PC-3 (cell line): ENCODE results near the gene NECTIN4. TPM values are rescaled to one million over a fixed set of nuclear protein-coding genes. Genes with fewer than 3 reads are reported as not detected.

Experiments used
- ATAC-seq: fragments of 200-7000 bp; cut with Tn5 transposase; 2 replicates; pipeline ENCODE4 v1.9.1; 2020; ENCODE audit warnings: mild to moderate bottlenecking, moderate library complexity
- BruUV-seq: library from RNA; stranded (reverse); fragments of 400-500 nt; replicated peaks from 2 replicates; lab custom pipeline; 2021; lab: Mats Ljungman, UMichigan
- CTCF ChIA-PET: fragments of 300-600 bp; sonication (Branson Sonifier 250); formaldehyde crosslinking; loops from one replicate; lab custom pipeline; 2022; ENCODE audit warnings: antibody characterized with exemption; lab: Charles Lee
- POLR2A ChIA-PET: fragments of 300-600 bp; sonication (Branson Sonifier 250); formaldehyde crosslinking; loops from one replicate; lab custom pipeline; 2022; ENCODE audit warnings: antibody characterized with exemption; ENCODE audit not compliant: unreplicated experiment; lab: Charles Lee
- DNase-seq: peaks from one replicate; pipeline ENCODE4 v3.0.0-alpha.2; 2015
- H2AFZ ChIP-seq: fragments of 300-600 bp; sonication (generic); 2 replicates; pipeline ENCODE4 v1.6.0; 2016; ENCODE audit warnings: antibody characterized with exemption, low read length
- H3F3A ChIP-seq: fragments of 300-600 bp; sonication (generic); one replicate; pipeline ENCODE4 v1.6.0; 2017; ENCODE audit warnings: antibody characterized with exemption, low read length, control low read depth, mild to moderate bottlenecking; ENCODE audit not compliant: unreplicated experiment
- H3K27ac ChIP-seq: fragments of 300-600 bp; sonication (generic); 2 replicates; pipeline ENCODE4 v1.5.1; 2016; ENCODE audit warnings: mild to moderate bottlenecking, low read length
- H3K27me3 ChIP-seq: fragments of 300-600 bp; sonication (generic); 2 replicates; pipeline ENCODE4 v1.6.1; 2016; ENCODE audit warnings: low read length, mixed read lengths
- H3K36me3 ChIP-seq: fragments of 300-600 bp; sonication (generic); 2 replicates; pipeline ENCODE4 v1.6.1; 2016; ENCODE audit warnings: low read depth, mixed run types, low read length, mixed read lengths
- H3K4me1 ChIP-seq: fragments of 300-600 bp; sonication (generic); 2 replicates; pipeline ENCODE4 v1.5.1; 2016; ENCODE audit warnings: low read length; ENCODE audit not compliant: insufficient read depth
- H3K4me2 ChIP-seq: fragments of 300-600 bp; sonication (generic); 2 replicates; pipeline ENCODE4 v1.6.0; 2016; ENCODE audit warnings: low read length
- H3K4me3 ChIP-seq: fragments of 300-600 bp; sonication (generic); 2 replicates; pipeline ENCODE4 v1.5.1; 2016; ENCODE audit warnings: mild to moderate bottlenecking, low read length, mixed read lengths
- H3K79me2 ChIP-seq: fragments of 300-600 bp; sonication (generic); 2 replicates; pipeline ENCODE4 v1.6.1; 2017; ENCODE audit warnings: low read length, mixed read lengths
- H3K9ac ChIP-seq: fragments of 300-600 bp; sonication (generic); 2 replicates; pipeline ENCODE4 v1.6.0; 2016; ENCODE audit warnings: mild to moderate bottlenecking, low read length
- H3K9me2 ChIP-seq: fragments of 300-600 bp; sonication (generic); replicated peaks from 2 replicates; pipeline ENCODE4 v1.6.1; 2016; ENCODE audit warnings: mixed run types, low read length, mixed read lengths
- H3K9me3 ChIP-seq: fragments of 300-600 bp; sonication (generic); 2 replicates; pipeline ENCODE4 v1.6.1; 2016; ENCODE audit warnings: low read length, mixed read lengths
- H4K20me1 ChIP-seq: fragments of 300-600 bp; sonication (generic); 2 replicates; pipeline ENCODE4 v1.6.1; 2016; ENCODE audit warnings: low read length, mixed read lengths
- EZH2 ChIP-seq: fragments of 300-600 bp; sonication (generic); IDR thresholded peaks from one replicate; pipeline ENCODE4 v1.6.1; 2017; ENCODE audit warnings: antibody characterized with exemption, mild to moderate bottlenecking, low read length; ENCODE audit not compliant: unreplicated experiment
- EZH2phosphoT487 ChIP-seq: fragments of 300-600 bp; sonication (generic); IDR thresholded peaks from 2 replicates; pipeline ENCODE4 v1.6.1; 2018; ENCODE audit warnings: mild to moderate bottlenecking, antibody characterized with exemption, low read length, borderline replicate concordance
- intact Hi-C: fragments of 100-400 bp; cut with micrococcal nuclease; formaldehyde crosslinking; loops from 2 replicates; pipeline ENCODE4 v1.9.0; 2023
- total RNA-seq: library from RNA; depleted of rRNA; stranded (reverse); fragments of >200 nt; gene quantifications from 2 replicates; pipeline ENCODE4 v1.2.3, GENCODE V29; 2014
- TF ChIP-seq, protein P1 (sequence below): fragments of 300-600 bp; sonication (generic); conservative IDR thresholded peaks from 2 replicates; pipeline ENCODE4 v1.5.1; 2017; ENCODE audit warnings: antibody characterized with exemption, low read depth, mild to moderate bottlenecking, low read length

The NECTIN4 gene
- total RNA-seq, 1 experiment from 2014 or later: 6.8 TPM

DNA sequence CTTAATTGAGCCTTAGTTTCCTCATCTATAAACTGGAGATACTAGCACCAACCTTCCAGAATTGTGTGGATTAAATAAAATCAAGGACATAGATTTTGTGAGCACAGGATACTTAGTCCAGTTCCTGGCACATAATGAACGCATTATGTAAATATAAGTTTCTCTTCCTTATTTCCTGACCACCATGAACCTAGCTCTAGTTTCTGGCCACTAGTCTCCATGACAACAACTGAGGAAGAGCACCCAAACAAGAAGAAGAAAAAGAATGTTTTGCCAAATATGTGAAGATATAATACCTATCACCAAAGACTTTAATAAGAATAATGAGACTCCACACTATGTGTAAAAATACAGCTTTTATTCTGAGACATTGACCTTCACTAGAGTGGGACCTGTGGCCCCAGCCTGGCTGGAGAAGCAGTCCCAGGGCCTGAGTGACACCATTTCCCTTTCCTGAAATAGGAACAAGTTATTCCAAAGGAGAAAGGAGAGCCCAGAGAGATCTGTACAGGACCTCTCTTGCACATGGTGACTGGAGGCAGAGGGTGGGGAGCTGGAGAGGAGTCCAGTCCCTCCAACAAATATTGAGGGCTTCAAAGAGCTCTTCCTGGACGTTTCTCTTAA lies 42.6 kb downstream of the NECTIN4 start:
- Histone ChIP-seq H3K4me2 (peak overlapping the region; percentile 91), H3K79me2 (peaks cover 32% of the 10 kb centered on the region), H3K4me3 (peak overlapping the region; percentile 80), H3F3A (no peaks in the 10 kb centered on the region), H3K9me2 (no peaks in the 10 kb centered on the region), H4K20me1 (no peaks in the 10 kb centered on the region), H3K27ac (peak overlapping the region; percentile 82), H3K4me1 (peaks cover 13% of the 10 kb centered on the region), H3K9me3 (peaks cover 6% of the 10 kb centered on the region; the same call in 1 of the 2 replicates), H3K27me3 (no peaks in the 10 kb centered on the region), H2AFZ (peak overlapping the region; percentile 94), H3K36me3 (peaks cover 20% of the 10 kb centered on the region), H3K9ac (peak overlapping the region; percentile 81)
- BruUV-seq: no TSS peak
- POLR2A ChIA-PET: interaction anchor here (0.6 kb wide), 1 partner anchor 130 kb away, joined by 3 read pairs; no protein-coding TSS in a partner anchor
- intact Hi-C loops: no loop called here
- TF ChIP-seq EZH2phosphoT487 (no peak), EZH2 (no peak)
- TF ChIP-seq, protein P1, sequence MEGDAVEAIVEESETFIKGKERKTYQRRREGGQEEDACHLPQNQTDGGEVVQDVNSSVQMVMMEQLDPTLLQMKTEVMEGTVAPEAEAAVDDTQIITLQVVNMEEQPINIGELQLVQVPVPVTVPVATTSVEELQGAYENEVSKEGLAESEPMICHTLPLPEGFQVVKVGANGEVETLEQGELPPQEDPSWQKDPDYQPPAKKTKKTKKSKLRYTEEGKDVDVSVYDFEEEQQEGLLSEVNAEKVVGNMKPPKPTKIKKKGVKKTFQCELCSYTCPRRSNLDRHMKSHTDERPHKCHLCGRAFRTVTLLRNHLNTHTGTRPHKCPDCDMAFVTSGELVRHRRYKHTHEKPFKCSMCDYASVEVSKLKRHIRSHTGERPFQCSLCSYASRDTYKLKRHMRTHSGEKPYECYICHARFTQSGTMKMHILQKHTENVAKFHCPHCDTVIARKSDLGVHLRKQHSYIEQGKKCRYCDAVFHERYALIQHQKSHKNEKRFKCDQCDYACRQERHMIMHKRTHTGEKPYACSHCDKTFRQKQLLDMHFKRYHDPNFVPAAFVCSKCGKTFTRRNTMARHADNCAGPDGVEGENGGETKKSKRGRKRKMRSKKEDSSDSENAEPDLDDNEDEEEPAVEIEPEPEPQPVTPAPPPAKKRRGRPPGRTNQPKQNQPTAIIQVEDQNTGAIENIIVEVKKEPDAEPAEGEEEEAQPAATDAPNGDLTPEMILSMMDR: no peak
- CTCF ChIA-PET: no interaction called here
- ATAC-seq (no peak), DNase-seq (no peak)

DNA sequence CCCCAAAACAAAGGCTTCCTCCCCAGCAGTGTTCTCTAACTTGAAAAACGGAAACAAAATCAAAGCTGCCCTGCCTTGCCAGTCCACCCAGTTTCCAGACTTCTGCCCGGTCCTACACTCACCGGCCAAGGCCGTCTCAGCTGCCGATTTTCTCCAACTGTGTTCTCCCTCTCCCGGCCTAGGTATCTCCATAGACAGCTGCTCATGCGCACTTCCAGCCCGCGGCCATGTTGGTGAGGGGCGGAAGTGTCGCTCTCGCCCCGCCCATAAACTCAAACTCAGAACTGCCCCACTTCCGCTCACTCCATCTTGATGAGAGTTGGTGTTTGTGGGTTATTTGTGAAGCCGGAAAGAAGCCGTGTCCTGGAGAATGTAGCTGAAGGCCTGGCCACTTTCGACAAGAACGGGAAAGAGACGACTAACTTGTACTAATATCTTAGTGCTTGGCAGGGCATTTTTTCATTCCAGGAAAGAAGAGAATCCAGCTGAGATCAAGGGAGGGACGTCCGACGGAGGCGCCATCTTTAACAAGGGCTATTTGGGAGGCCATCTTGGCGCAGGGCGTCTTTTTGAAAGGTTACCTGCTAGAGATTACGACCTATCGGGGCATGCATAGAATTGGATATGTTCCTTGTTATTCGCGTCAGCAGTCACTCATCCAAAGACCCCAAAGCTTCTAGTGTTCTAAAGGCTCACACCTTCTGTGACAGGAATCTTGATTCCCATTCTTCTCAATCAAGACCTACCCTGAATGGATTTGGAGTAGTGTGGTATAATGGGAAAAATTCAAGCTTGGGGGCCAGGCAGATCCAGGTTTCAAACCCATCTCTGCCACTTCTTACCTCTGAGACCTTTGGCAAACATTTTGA lies 43.4 kb downstream of the NECTIN4 start, which contains the start of gene USF1:
Gene USF1, minus strand, starts transcription at position 242 of the 869 bp plus-strand sequence. CDS start 2,702 bp downstream, outside the sequence.
- TF ChIP-seq EZH2 (no peak), EZH2phosphoT487 (no peak)
- TF ChIP-seq, protein P1: no peak
- Histone ChIP-seq H4K20me1 (no peaks in the 10 kb centered on the region), H3K27me3 (no peaks in the 10 kb centered on the region), H3K9me2 (no peaks in the 10 kb centered on the region), H3K4me3 (peak within 1 kb of the TSS; percentile 80), H3K4me2 (peak within 1 kb of the TSS; percentile 91), H3K79me2 (peaks cover 32% of the 10 kb centered on the region), H3F3A (no peaks in the 10 kb centered on the region), H3K27ac (peak within 1 kb of the TSS; percentile 82), H3K4me1 (peaks cover 13% of the 10 kb centered on the region), H3K9me3 (peaks cover 6% of the 10 kb centered on the region; the same call in 1 of the 2 replicates), H3K9ac (peak within 1 kb of the TSS; percentile 81), H2AFZ (peak within 1 kb of the TSS; percentile 94), H3K36me3 (peaks cover 26% of the 10 kb centered on the region)
- intact Hi-C loops: loop anchor here (1.0 kb wide), 3 partner anchors 24 to 53 kb away; no protein-coding TSS in a partner anchor
- ChIA-PET POLR2A (interaction anchor here (0.6 to 1.0 kb wide), 5 partner anchors 19 to 129 kb away, joined by 3 to 12 read pairs (median 5); partner anchors contain the start of gene F11R), CTCF (interaction anchor here (0.6 to 2.2 kb wide), 2 partner anchors 48 to 109 kb away, joined by 3 to 8 read pairs; no protein-coding TSS in a partner anchor)
- peak; percentile 82 for ATAC-seq
- BruUV-seq: TSS peak; percentile 92
- DNase-seq: peak; percentile 98
